Measurements from ENCODE around the gene EFNA5. TPM values are rescaled to one million over a fixed set of nuclear protein-coding genes. Genes with fewer than 3 reads are reported as not detected.
"Not testable (repeated sequence)": the region's sequence is repeated elsewhere in the genome, so short reads cannot be mapped to it uniquely, and the experiment has no call there.

Gene EFNA5
- polyA plus RNA-seq, 4 donors: 26.8 to 40.8 (median 31.8) TPM

DNA sequence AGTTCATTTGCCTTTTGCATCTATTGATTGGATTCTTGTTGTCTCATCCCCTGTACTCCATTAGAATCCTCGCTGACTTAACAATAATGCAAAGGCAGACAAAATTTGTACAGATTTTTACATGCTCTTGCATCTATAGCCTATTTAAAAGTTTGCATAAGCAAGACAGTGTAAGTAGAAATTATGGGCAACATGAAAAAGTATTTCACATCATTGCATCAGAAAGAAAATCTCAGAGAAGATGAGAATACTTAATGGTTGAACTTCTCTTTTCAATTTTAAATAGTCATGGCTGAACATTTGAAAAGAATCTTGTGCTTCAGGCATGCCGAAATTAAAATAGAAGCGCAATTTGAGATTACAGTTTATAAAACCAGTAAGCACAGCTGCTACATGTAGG is 226.4 kb downstream of the EFNA5 start:
- DNase-seq (ENCODE audit: low read depth in 4 of 4, low spot score in 3 of 4): no peak

DNA sequence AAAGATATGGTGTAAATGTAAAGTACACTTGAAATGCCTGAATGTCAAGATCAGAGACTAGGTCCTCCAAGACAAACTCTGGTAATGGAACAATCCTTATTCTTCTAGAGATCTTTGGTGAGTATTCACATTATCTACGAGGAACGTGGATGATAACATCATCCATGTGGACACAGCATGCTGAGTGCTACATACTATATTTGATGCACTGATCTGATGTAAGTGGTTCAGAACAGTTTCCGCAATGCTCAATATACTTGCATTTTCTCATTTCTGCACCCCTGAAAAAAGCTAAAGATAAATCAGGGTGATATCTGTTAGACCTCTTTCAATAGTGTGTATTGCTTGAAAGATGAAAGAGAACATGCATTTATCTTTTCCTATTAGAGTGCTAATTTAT is 226.8 kb downstream of the EFNA5 start:
- no peak for DNase-seq (ENCODE audit: low read depth in 4 of 4, low spot score in 3 of 4)

DNA sequence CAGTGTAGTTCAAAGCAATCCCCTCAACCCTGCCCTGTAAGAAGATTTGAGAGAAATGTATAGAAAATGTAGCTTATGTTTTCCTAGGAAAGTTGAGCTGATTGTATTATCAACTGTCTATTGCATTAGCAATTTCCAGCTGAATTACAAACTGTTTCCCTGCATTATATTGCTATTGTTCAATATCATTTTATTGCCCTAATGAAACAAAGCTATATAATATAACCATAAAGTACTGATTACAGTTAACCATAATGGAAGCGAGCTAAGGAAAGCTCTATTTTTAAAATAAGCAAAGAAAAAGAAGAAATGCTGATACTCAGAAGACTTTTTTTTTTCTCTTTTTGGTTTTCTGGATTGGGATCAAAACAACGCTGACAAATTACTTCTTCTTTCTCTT is 228.3 kb downstream of the EFNA5 start:
- no peak for DNase-seq (ENCODE audit: low read depth in 4 of 4, low spot score in 3 of 4)

DNA sequence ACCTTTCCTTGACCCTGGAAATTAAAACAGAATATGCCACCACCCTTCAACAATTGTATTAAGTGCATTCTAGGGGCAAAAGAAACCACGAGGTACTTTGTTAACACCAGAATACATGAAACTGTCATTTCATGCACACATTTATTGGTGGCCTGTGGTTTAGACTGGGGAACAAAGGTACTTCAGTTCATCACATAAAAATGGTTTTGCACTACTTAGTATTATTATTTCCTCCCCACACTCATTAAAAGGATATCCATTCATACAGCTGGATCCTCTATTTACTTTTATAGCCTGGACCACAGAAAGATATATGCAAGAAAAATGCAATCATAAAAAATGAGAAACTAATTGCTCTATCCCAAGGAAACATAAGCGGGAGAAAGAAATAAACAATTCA is 230.9 kb downstream of the EFNA5 start:
- no peak for DNase-seq (ENCODE audit: low read depth in 4 of 4, low spot score in 3 of 4)

DNA sequence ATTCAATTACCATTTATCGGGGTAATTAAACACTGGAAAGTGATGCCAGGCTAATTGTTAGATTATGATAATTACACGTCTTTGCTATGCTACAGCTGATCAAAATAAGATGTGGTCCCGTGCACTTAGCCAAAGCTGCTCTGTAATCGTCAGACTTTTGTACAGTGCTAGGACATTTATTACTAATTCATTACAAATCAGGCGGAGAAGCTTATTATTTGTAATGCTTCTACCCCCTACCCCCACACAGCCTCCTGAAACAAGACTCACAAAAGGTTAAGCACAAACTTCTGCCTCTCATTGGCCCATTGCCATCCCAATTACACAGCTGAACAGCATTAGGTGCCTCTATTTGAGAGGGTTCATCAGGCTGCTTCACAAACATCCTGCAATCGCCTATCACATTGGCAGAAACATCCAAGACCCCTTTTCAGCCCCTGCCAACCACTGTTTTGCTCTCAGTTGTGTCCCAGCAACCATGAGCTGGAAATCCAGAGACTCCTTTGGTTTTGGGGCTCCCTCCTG is 232.7 kb downstream of the EFNA5 start:
- no peak for DNase-seq (ENCODE audit: low read depth in 4 of 4, low spot score in 3 of 4)

DNA sequence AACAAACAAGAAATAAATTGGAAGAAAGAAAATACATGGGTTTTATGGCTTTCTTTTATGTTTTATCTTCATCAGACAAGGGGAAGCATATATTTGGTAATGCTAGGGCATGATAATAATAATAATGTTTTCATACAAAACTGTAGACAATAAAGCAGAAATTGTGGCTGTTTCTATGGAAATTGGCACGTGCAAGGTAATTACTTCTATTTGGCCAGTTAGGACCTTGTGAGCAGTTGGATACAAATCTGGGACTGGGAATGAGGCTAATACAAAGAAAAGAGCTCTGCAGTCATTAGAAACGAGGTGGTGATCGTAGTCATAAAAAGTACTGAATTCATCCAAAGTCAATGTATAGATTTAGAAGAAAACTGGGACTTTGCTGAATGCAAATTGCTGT is 233.6 kb downstream of the EFNA5 start:
- no peak for DNase-seq (ENCODE audit: low read depth in 4 of 4, low spot score in 3 of 4)

DNA sequence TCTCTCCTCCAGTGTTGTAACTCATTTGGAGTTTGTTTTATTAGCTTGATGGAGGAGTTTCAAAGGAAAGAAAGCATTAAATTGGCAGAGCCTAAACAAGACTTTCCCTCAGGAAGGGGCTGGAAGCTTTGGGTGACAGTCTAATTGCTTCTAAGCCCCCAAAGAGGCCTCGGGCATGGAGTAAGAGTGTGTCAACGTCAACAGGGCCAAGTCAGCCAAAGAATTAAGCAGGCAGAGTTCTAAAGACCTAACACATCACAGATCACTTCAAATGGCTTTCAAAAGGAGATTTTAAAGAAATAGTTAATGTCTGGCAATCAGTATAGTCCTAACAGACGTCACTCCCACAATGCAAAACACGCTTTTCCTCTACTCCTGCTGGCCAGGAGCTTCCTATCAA is 234.5 kb downstream of the EFNA5 start:
- peak in 1 of 4 donors; percentile 17 for DNase-seq (ENCODE audit: low read depth in 4 of 4, low spot score in 3 of 4)

DNA sequence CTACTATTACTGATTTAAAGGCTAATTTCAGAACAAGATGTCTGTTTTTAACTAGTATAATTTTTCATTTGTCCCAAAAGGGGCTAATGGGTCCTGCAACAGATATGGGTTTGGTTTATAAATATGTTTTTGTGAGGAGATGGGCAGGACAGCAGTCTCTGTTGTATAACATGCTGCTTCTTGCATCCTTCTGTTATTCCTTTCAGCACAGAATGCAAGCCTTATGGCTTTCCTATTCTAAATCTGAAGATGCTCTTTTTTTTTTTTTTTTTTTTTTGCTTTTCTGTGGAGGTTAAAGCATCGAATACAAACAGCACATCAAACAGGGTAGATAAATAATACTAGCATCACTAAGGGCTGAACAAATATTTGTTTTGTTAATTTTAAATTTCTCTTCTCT is 235.7 kb downstream of the EFNA5 start:
- no peak for DNase-seq (ENCODE audit: low read depth in 4 of 4, low spot score in 3 of 4)

DNA sequence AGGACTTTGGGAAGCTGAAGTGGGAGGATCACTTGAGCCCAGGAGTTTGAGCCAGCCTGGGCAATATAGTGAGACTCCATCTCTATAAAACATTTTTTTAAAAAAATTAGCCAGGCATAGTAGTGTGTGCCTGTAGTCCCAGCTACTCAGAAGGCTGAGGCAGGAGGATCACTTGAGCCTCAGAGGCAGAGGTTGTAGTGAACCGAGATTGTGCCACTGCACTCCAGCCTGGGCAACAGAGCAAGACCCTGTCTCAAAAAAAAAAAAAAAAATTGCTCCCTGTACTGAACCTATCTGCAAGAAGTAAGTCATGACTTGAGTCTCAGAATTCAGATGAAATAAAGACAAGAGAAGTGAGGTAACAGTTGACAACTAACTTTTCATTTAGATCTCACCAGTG is 237.1 kb downstream of the EFNA5 start:
- not testable (repeated sequence) for DNase-seq (ENCODE audit: low read depth in 4 of 4, low spot score in 3 of 4)

DNA sequence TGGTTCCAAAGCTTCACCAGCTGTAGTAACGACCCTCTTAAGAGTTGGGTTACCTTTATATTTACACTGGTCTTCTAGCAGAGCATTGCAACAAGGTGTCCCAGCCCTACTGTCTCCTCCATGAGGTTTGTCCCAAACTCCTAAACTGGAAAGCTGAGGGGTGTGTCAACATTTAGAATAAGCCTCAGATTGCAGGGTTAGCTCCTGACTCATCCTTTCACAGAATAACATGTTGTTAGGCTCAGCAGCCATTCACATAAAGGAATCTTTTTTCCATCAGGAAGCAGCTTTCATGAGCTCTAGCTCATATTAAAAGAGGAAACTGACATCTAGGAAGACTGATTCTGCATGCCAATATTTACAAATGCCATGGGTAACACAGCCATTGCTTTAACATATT is 238.7 kb downstream of the EFNA5 start:
- DNase-seq (ENCODE audit: low read depth in 4 of 4, low spot score in 3 of 4): no peak

DNA sequence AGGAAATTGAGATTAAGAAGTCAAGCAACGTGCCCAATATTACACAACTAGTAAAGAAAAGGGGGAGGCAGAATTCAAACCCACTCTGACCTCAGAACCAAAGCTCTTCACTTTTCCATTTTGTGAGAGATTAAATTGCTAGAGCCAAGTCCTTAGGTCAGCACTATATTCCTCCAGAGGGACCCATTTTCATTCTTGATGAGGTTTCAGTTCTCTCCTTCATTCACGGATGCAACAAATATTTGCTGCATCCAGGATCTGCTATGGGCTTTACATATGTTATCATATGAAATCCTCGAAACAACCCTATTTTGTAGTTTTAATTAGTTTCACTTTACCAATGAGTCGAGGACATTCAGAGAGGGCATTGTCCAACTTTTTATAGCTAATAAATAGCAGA is 239.2 kb downstream of the EFNA5 start:
- no peak for DNase-seq (ENCODE audit: low read depth in 4 of 4, low spot score in 3 of 4)

DNA sequence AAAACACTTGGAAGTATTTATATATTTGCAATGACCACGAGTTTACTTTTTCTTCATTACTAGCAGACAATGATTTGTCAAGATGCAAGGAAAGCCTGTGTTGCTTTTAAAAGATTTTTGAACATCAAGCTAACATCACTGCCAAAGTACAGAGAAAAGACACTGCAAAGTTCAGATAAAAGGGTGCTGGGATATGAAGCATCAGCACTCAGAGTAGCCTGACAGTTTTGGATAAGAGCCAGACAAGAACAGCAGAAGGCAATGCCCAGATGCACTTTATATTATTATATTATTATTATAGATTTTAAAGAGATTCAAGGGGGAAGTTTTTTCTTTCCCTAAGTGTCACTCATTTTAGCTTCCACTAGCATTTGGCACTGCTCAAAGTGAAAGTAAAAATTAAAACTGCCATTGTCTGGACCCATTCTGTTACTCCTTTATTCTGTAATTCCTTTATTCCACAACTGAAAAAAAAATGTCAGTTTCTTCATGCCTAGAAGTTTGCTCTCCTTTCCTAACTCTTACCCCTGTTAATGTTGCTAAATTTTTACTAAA is 240.6 kb downstream of the EFNA5 start:
- no peak for DNase-seq (ENCODE audit: low read depth in 4 of 4, low spot score in 3 of 4)

DNA sequence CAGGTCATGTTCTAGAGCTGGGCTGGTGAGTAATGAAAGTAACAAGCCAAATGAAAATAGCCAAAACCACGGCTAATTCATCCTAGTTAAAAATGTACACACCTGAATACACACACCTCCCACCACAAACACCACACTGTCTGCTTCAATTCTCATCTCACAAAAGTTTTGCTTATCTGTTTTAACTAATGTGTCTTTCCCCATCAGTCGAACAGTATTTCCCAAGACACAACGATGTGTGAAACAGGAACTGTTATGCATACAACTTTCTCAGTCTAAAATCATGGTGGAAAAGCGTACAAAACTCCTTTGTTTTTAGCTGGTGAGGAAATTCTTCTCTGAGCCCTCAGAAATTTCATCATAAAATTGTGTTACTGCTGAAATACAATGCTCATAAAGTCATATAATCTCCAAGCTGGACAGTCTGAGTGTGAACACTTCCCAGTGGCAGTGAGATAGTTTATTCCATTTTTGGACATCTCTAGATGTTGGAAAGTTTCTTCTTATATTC is 242.4 kb downstream of the EFNA5 start:
- DNase-seq (ENCODE audit: low read depth in 4 of 4, low spot score in 3 of 4): no peak

DNA sequence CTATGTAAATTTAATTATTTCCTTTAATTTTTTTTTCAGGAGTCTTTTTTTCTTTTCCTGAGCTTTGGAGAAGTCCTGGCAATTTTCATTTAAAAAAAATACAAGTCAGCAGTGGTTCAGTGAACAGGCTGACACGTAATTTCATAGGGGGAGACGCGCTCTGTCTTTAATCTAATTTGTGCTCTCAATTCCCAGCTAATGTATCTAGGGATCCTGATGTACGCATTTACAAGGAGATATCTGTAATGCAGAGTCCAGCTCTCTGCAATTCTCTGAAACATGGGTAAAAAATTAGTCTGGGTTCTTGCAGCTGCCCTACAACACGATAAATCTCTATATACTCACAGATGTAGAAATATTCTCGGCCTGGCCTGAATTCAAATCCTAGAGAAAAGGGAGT is 243.9 kb downstream of the EFNA5 start:
- no peak for DNase-seq (ENCODE audit: low read depth in 4 of 4, low spot score in 3 of 4)

DNA sequence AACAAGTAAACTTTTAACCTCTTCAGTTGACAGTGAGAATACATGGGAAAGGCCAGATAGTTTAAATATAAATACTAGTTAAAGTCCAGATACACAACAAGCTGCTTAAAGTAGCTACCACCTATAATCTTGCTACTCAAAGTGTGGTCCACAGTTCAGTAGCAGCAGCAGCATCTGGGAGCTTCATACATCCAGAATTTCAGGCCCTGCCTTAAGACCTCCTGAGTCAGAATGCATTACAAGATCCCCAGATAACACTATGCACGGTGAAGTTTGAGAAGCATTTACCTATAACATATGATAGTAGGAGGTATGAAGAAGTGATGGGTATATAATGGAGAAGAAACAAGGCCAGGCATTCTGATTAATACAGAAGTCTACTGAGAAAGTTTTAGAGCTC is 244.5 kb downstream of the EFNA5 start:
- no peak for DNase-seq (ENCODE audit: low read depth in 4 of 4, low spot score in 3 of 4)

DNA sequence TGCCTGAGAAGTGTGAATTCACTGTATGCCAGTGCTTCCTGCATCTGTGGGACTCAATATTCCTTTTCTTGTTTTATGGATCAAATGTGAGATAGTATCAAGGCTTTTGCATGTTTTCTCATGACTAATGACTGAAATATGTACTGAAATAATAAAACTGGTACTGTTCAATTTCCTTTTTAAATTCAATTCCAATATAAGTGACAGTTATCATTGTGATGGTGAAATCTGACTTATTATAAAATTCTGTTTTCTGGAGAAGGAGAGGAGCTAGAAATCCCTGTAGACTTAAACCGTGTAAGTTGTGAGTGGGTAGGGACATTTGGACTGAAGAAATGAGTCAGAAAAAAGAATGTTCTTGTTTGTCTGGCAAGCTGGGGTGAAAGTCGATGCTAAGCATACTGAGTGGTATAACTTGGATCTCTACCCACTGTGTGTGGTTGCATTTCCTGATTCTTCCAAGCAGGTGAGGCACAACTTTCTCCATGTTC is 245.2 kb downstream of the EFNA5 start:
- DNase-seq (ENCODE audit: low read depth in 4 of 4, low spot score in 3 of 4): no peak

DNA sequence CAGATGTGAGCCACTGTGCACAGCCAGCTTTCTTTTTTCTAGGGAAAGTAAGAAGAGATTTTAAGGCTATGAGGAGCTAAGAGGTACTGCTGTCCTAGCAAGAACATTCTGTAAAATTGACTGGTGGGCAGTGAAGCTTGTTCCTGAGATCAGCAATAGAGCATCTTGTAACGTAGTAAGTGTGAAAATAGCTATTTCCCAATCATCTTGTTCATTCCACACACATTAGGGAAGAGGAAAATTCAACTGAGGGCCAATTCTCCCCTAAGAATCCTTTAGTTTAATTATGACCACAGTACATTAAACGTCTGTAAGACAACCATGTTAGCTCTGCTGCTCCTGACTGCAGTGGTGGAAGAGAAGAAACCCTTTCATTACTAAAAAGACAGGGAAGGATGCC is 246.2 kb downstream of the EFNA5 start:
- no peak for DNase-seq (ENCODE audit: low read depth in 4 of 4, low spot score in 3 of 4)

DNA sequence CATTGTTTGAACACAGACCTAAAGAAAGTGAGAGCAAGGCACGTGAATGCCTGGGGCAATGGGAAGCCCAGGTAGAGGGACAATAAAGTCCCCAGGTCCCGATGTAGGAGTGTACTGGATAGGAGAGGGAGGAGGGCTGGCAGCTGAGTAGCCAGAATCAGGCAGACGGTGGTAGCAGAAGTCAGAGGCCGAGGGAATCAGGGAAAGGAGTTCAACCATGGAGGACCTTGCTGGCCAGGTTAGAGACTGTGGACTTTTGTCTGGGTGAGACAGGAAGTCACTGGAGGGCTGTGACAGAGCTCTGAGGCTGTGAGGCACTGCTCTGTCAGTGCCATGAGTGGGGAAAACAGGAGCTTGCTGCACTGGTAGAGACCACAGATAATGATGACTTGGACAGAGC is 248.2 kb downstream of the EFNA5 start:
- no peak for DNase-seq (ENCODE audit: low read depth in 4 of 4, low spot score in 3 of 4)

DNA sequence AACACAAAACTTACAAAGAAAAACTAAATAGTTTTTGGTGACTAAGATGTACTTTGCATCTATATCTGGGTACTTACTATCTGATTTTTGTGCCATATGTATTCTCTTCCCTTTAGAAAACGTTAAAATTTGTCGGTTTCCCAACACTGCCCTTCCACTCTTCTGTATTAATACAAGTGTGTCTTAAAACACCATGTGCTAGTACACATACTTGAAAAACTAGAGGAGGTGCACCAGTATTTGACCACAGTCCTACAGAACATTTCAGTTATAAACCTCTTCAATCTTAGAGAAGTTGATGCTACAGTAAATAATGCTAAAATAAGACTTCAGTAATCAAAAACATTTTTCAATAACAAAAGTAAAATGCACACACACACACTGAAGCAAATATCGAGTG is 251.2 kb downstream of the EFNA5 start:
- DNase-seq (ENCODE audit: low read depth in 4 of 4, low spot score in 3 of 4): no peak

DNA sequence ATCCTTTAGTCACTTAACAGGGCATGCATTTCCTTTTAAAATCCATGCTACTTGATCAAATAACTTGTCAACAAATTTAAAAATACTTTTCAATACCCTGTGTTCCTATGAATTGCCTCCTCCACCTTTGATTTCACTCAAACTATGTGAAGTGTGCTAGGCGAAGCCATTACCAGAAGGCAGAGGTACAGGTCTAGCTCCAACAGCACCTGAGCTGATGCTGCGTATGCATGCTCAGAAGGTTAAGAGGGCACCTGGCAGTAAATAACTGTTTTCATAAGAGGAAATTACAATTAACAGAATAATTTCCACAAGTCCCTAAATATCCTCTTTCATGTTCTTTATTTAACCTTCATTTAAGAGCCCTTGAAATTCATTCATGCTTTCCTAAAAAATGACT is 251.8 kb downstream of the EFNA5 start:
- DNase-seq (ENCODE audit: low read depth in 4 of 4, low spot score in 3 of 4): no peak

DNA sequence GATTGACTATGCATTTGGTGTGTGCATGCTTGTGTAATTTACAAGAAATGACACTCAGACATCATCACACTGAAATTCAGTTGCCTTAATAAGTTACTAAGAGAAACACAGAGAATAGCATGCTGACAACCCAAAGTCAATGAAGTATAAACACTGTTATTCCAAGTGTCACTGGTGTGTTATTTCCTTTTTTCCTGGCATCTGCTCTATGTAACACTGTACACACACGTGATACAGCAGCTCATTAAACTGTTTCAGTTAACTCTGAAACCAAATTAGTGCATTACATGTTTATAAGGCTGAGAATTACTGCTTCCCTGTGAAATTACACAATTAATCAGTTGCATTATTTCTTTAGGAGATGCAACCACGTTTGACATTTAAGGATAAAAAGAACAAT is 252.7 kb downstream of the EFNA5 start:
- no peak for DNase-seq (ENCODE audit: low read depth in 4 of 4, low spot score in 3 of 4)

DNA sequence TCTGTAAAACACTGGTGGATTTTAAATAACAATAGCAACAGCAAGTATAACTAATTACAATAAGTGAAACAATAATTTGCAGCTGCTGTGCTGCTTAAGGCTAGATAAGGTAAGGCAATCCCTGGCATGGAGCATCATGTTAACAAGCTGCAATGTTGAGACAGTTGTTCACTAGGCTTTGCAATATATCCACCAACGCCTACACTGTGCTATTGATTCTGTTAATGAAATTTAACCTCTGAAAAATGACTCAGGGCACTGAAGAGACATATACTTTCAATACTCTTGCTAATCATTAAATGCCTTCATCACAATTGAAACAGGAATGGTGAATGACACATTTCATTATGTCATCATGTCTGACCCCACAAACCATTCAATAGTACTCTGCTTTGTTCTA is 255.0 kb downstream of the EFNA5 start:
- no peak for DNase-seq (ENCODE audit: low read depth in 4 of 4, low spot score in 3 of 4)

DNA sequence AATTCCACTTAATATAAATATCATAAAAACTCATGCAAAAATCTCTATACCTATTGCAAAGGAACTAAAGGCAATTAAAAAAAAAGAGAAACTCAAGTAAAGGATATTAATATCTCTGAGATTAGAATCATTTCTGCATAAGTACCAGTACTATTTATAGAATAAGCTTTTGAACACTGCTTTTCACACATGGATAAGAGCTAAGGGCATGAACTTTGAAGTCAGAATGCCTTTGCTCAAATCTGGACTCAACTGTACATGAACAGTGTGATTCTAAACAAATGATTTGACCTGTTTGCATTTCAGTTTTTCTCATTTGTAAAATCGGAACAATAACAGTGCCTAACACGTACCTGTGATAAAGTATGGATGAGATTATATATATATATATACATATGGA is 255.9 kb downstream of the EFNA5 start:
- DNase-seq (ENCODE audit: low read depth in 4 of 4, low spot score in 3 of 4): no peak

Data from left renal pelvis (tissue), 4 donors.